ENCODE data around the gene CRELD2.

The CRELD2 gene

GRCh38 chr22:49894322-49895054 lies 23.9 kb upstream of the CRELD2 start:
- DNase-seq (ENCODE audit: low read depth): no peak
- TF ChIP-seq CTCF (IDR thresholded peaks at IDR 0.05; ENCODE audit: control insufficient read depth, insufficient read depth, low read depth, low read length, missing control alignments): no peak
- no peak overlapping the region for H3K4me3 ChIP-seq (ENCODE audit: control insufficient read depth, low read depth, low read length)

- no peak for DNase-seq (ENCODE audit: low read depth)
- no peak for TF ChIP-seq CTCF (IDR thresholded peaks at IDR 0.05; ENCODE audit: control insufficient read depth, insufficient read depth, low read depth, low read length, missing control alignments)
- H3K4me3 ChIP-seq (ENCODE audit: control insufficient read depth, low read depth, low read length): no peak overlapping the region
Observed at GRCh38 chr22:49896201-49896600, 22.2 kb upstream of the CRELD2 start.

- DNase-seq (ENCODE audit: low read depth): no peak
- TF ChIP-seq CTCF (IDR thresholded peaks at IDR 0.05; ENCODE audit: control insufficient read depth, insufficient read depth, low read depth, low read length, missing control alignments): no peak
- no peak overlapping the region for H3K4me3 ChIP-seq (ENCODE audit: control insufficient read depth, low read depth, low read length)
Observed at GRCh38 chr22:49897015-49897684, 21.3 kb upstream of the CRELD2 start.

- H3K4me3 ChIP-seq (ENCODE audit: control insufficient read depth, low read depth, low read length): no peak overlapping the region
- no peak for DNase-seq (ENCODE audit: low read depth)
- TF ChIP-seq CTCF (IDR thresholded peaks at IDR 0.05; ENCODE audit: control insufficient read depth, insufficient read depth, low read depth, low read length, missing control alignments): no peak
Observed at GRCh38 chr22:49899530-49899929, 18.9 kb upstream of the CRELD2 start.

- no peak for TF ChIP-seq CTCF (IDR thresholded peaks at IDR 0.05; ENCODE audit: control insufficient read depth, insufficient read depth, low read depth, low read length, missing control alignments)
- no peak for DNase-seq (ENCODE audit: low read depth)
- H3K4me3 ChIP-seq (ENCODE audit: control insufficient read depth, low read depth, low read length): no peak overlapping the region
Observed at GRCh38 chr22:49900441-49901230, 17.8 kb upstream of the CRELD2 start.

- DNase-seq (ENCODE audit: low read depth): no peak
- H3K4me3 ChIP-seq (ENCODE audit: control insufficient read depth, low read depth, low read length): no peak overlapping the region
- TF ChIP-seq CTCF (IDR thresholded peaks at IDR 0.05; ENCODE audit: control insufficient read depth, insufficient read depth, low read depth, low read length, missing control alignments): no peak
Observed at GRCh38 chr22:49901457-49901856, 17.0 kb upstream of the CRELD2 start.
